HL-60 (cell line): ENCODE results near the gene SORCS2.

Source experiments
- DNase-seq, 2 experiments: peaks; one replicate each; pipeline ENCODE4 v3.0.0-alpha.2; 2010 to 2020; ENCODE audit warnings: low read depth in 1 of 2, low spot score in 1 of 2
- H3K27ac ChIP-seq: fragments of 250-450 bp; sonication (Bioruptor Pico); replicated peaks from 2 replicates; pipeline ENCODE4 v1.5.1; 2020; ENCODE audit warnings: mild to moderate bottlenecking, moderate library complexity
- H3K27me3 ChIP-seq: fragments of 250-450 bp; sonication (Bioruptor Pico); 2 replicates; pipeline ENCODE4 v1.5.1; 2021; ENCODE audit warnings: mild to moderate bottlenecking, moderate library complexity; ENCODE audit not compliant: insufficient read depth, poor library complexity, severe bottlenecking
- H3K4me3 ChIP-seq: replicated peaks from 2 replicates; pipeline ENCODE4 v1.5.1; 2011; ENCODE audit warnings: mild to moderate bottlenecking, control low read depth, low read length; ENCODE audit not compliant: insufficient read depth
- CTCF ChIP-seq: IDR thresholded peaks from one replicate; pipeline ENCODE4 v1.5.1; 2011; ENCODE audit warnings: low read length, control low read depth, inconsistent platforms; ENCODE audit not compliant: insufficient read depth
- GABPA ChIP-seq: IDR thresholded peaks from 2 replicates; pipeline ENCODE4 v1.6.1; 2012; ENCODE audit warnings: low read depth
- POLR2AphosphoS5 ChIP-seq: IDR thresholded peaks from 2 replicates; pipeline ENCODE4 v1.6.1; 2012; ENCODE audit warnings: low read depth
- REST ChIP-seq: IDR thresholded peaks from 2 replicates; pipeline ENCODE4 v1.6.1; 2012; ENCODE audit warnings: low read depth; ENCODE audit not compliant: insufficient replicate concordance
- SPI1 ChIP-seq: IDR thresholded peaks from 2 replicates; pipeline ENCODE4 v1.6.1; 2012; ENCODE audit warnings: low read depth, mild to moderate bottlenecking, borderline replicate concordance

SORCS2 gene

GRCh38 chr4:7424553-7425111, 232.3 kb downstream of the SORCS2 start:
- no peak for DNase-seq
- no peak for TF ChIP-seq CTCF
- no peak for TF ChIP-seq REST
- TF ChIP-seq SPI1: no peak
- TF ChIP-seq POLR2AphosphoS5: no peak
- no peak for TF ChIP-seq GABPA
- H3K27ac ChIP-seq: no peak overlapping the region

DNA sequence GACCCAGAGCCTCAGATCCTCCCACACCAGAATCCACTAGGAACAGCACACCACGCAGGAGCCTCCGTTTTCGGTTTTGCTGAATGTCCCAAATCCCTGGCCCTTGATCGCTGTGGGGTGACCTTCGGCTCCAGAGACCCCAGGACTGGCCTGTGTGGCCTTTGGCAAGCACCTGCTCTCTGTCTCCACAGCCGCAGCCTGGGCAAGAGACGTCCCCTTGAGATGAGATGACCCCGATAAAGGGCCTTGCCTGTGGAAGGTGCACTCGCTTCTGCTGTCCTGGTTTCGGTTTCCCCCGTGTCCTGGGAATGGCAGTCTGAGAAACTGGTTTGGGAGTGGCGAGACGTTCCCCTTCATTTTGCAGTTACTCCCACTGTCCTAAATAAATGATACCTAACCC, 232.8 kb downstream of the SORCS2 start:
- no peak overlapping the region for H3K27ac ChIP-seq
- DNase-seq: no peak
- no peak for TF ChIP-seq POLR2AphosphoS5
- TF ChIP-seq CTCF: no peak
- TF ChIP-seq SPI1: no peak
- TF ChIP-seq REST: no peak
- no peak for TF ChIP-seq GABPA
- no peak overlapping the region for H3K4me3 ChIP-seq
- no peaks in the 10 kb centered on the region for H3K27me3 ChIP-seq

More at GRCh38 chr4:7424553-7425111, 232.3 kb downstream of the SORCS2 start:
- Histone ChIP-seq H3K4me3 (no peak overlapping the region), H3K27me3 (no peaks in the 10 kb centered on the region)

DNA sequence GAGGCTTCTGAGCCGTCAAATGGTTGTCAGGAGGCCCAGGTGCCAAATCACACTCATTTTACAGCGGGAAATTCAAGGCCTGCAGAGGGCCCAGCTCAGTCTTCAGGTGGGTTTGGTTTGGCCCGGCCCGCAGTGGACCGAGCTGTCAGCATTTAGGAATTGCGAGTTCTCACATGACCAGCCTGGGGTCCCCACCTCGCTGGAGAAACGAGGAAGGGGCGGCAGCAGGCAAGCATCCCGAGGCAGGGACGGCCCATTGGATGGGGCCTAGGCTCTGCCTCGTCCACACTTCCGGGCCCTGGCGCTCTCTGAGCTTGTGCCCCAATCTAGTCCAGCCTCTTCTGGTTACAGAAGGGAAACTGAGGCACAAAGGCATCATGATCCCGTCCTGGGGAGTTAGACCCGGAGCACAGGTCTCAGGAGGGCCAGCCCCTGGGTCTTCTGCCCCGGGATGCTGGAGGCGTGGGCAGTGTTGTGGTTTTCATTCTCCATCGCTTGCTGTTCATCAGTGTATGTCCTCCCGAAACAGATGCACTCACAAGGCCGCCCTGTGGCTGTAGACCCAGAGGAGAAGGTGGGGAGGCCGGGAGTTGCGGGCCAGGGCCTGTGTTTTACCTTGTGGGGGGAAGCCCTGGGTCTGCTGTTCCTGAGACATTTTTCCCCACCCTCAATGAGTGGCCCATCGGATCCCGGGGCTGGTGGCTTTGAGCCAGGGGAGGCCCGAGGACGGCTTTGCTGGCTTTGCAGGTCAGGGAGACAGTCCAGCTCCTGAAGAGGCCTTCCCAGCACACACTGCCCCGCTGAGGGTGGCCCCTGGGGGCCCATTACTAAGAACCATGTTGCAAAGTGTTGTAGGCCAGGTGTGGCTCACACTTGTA, 233.5 kb downstream of the SORCS2 start:
- TF ChIP-seq SPI1 (no peak), GABPA (no peak), REST (no peak), CTCF (no peak), POLR2AphosphoS5 (no peak)
- DNase-seq: no peak
- no peaks in the 10 kb centered on the region for H3K27me3 ChIP-seq
- H3K4me3 ChIP-seq: no peak overlapping the region
- H3K27ac ChIP-seq: no peak overlapping the region
